ENCODE data around the gene CREBRF.
"Not testable (repeated sequence)": the region's sequence is repeated elsewhere in the genome, so short reads cannot be mapped to it uniquely, and the experiment has no call there.

The CREBRF gene

DNA sequence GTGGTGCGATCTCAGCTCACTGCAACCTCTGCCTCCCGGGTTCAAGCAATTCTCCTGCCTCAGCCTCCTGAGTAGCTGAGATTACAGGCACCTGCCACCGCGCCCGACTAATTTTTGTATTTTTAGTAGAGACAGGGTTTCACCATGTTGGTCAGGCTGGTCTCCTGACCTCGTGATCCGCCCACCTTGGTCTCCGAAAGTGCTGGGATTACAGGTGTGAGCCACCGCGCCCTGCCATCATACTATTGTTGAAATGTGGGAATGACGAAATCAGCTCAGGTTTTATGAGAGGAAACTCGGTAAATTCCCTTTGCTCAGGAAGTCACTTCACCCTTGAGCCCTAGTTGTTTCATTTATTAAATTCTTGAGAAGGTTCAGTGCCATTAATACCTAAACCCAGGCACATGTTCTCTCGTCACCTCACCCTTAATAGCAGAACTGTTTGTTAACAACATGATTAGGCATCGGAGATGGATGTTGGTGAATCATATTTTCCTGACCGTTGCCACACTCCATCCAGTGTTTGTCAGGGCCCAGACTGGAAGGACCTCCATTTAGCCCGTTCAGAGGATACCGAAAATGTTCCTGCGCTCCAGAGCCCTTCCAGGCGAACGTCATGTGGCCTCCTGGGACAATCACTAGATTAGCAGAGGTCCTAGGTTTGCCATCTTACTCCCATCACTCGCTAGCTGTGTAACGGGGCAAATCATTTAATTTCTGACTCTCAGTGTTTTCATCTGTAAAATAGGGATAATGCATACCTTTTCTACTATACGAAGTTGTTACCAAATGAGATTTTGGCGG is 20.0 kb upstream of the CREBRF start:
- DNase-seq (ENCODE audit: low spot score), result no peak

DNA sequence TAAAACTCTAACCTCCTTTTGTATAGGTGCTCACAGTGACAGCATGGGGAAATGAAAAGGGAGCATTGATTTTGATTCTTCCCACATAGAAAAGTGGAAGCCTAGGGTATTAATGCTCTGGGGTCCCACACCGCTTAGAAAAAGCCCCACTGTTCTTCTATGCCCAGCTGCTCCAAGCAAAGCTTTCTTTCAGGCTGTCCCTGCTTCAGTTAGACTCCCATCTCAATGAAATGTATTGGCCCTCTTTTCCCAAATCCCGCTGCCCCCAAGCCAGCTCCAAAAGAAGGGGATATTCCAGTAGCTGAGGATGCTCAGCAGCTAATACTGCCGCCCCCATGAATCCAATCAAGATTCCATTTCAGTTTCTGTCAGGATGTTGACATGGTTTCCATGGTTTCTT is 17.0 kb upstream of the CREBRF start:
- no peak for DNase-seq (ENCODE audit: low spot score)

DNA sequence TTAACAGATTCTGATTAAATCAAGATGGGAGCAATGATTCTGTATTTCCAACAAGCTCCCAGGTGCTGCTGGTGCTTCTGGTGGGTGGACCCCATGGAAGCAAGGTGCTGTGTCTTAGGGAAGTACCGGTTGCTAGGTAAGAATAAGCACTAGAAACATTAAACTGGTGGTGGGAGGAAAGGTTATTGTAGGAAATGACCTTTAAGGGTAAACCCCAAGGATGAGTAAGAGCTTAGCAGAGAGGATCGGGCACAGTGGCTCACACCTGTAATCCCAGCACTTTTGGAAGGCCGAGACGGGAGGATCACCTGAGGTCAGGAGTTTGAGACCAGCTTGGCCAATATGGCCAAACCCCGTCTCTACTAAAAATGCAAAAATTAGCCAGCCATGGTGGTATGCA is 16.2 kb upstream of the CREBRF start:
- DNase-seq (ENCODE audit: low spot score), result no peak

DNA sequence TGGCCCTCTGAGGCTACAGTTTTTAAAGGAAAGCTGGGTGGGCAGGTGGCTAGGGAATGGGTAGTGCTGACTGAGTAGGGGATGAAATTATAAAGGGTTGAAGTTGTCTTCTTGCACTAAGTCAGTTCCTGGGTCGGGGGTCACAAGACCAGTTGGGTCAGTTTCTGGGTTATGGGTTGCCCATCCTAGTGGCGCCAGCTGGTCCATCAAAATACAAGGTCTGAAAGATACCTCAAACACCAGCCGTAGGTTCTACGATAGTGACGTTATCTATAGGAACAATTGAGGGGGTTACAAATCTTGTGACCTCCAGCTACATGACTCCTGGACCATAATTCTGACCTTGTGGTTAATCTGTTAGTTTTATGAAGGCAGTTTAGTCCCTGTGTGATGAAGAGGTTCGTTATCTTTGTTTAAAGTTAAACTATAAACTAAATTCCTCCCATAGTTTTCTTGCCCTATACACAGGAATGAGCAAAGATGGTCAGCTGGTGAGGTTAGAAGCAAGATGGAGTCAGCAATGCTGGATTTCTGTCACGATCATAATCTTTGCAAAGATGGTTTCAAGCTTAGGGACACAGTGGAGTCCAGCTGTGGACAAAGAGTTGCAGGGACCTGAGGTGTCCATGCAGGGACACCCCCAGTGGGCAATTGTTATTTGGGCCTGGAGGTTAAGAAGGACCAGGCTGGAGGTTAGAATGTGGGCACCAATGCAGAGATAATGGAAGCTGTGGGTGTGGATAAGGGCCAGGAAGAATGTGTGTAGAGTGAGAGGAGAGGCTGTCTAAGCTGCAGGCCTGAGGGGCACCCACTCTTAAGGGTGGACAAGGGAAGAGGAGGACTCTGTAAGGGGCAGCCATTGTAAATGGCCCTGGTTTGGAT is 14.0 kb upstream of the CREBRF start:
- DNase-seq (ENCODE audit: low spot score), result no peak

DNA sequence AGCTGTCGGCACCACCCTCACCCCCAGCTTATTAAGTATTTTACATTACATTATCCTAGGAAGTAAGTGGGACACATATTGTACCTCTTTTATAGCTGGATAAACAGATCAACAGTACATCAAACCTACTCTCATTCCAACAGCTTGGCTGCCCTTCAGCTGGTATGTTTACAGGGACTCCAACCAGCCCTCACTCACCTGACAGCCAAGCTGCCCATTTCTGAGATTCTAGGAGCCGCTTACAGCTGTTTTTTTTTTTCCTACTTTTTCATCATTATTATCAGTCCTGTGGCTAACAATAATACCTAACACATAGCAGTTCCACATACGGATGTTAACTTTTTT is 13.4 kb upstream of the CREBRF start:
- DNase-seq (ENCODE audit: low spot score), result no peak

DNA sequence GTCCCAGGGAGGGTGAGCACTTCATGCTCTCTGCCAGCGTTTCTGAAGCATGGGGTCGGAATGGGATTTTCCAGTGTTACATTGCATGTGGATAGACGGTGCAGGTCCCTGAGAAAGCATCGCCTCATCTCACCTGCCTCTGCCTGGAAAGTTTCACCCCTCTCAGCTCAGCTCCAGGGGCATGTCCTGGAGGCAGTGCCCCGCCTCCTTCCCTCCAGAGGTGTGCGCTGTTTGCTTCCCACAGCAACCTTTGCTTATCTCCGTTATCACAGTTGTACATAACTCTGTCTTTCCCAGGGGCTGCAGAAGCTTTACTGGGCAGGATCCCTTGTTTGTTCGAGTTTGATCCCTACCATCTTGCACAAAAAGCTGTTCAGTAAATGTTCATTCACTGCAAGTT is 10.7 kb upstream of the CREBRF start:
- DNase-seq (ENCODE audit: low spot score), result no peak

DNA sequence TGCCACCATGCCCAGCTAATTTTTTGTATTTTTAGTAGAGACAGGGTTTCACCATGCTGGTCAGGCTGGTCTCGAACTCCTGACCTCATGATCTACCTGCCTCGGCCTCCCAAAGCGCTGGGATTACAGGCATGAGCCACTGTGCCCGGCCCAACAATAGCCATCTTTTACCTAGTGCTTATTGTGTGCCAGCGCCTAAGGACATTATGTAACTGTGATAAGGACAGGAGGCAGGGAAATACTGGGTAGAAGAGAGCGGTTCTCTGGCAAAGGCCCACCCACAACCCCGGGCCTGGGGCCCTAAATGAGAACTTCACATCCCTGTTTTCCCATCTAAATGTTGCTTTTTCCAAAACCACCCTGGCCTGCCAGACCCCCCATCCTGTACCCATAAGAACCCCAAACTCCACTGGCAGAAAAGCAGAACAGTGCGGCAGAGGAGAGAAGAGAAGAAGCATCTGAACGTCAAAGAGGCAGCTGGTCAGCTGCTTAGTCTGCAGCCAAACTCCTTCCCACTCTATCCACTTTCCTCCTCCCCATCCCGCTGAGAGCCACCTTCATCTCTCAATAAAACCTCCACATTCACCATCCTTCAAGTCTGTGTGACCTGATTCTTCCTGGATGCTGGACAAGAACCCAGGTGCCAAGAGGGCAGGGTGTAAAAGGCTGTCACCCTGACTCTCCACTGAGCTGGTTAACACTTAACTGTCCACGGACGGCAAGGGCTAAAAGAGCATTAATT is 8.9 kb upstream of the CREBRF start:
- not testable (repeated sequence) for DNase-seq (ENCODE audit: low spot score)

DNA sequence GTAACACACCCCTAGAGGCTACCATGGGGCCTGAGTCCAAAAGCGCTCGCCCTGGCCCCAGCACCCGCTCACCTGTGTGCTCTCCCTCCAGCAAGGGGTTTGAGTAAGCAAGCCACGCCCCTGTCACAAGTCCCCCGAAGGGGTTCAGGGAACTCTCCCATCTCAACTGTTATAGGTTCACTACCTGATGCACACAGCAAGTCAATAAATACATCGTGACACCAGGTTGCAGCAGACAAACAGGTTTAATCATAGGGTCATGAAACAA is 8.4 kb upstream of the CREBRF start:
- DNase-seq (ENCODE audit: low spot score), result no peak

DNA sequence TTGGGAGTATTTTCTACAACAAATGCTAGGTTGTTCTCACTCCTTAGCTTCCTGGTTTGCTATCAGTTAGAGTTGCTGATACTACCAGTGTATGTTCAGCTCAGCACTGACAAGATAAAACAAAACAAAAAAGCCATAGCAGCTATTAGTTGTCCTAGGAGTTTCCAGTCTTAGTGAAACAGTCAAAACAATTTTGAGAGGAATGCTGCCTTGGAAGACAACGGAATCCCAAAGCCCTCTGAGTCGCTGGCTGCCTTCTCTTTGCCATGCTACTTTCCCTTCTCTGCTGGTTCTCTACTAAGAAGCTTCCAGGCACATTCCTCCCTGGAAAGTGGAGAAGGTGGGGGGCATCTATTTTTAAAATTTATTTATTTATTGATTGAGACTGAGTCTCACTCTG is 5.4 kb upstream of the CREBRF start:
- no peak for DNase-seq (ENCODE audit: low spot score)

DNA sequence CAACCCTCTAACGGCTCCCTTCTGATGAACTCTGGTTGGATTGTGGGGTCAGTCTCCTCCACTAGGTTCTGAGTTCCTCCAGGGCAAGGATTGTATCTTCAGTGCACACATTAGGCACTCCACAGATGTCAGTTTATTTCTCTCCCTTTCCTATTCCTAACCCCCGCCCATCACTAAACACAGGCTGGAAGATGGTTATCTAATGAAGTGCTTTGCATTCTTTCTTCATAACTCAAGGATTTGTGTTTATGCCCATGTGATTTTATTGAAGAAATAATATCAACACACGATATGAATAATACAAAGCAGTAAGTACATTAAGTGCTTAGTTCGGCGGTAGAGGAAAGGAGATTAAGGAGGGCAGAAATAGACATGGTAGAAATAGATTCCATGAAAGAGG is 4.4 kb upstream of the CREBRF start:
- no peak for DNase-seq (ENCODE audit: low spot score)

DNA sequence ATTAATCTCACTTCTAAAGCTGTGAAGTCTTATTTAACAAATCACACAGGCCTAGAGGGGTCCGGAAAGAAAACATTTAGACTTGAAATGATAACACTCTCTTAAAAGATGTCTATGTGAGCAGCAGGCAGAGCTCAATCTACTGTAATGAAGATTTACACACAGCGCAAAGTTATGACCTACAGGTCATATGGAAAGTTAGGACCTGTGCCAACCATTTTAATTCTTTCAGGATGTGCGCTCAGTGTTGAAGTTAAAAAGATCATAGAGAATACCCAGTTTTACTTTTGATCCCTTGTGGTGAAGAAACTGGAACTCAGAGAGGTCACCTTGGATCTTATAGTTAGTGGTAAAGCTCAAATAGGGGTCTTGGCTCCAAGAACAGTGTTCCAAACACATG is 3.1 kb upstream of the CREBRF start:
- no peak for DNase-seq (ENCODE audit: low spot score)

DNA sequence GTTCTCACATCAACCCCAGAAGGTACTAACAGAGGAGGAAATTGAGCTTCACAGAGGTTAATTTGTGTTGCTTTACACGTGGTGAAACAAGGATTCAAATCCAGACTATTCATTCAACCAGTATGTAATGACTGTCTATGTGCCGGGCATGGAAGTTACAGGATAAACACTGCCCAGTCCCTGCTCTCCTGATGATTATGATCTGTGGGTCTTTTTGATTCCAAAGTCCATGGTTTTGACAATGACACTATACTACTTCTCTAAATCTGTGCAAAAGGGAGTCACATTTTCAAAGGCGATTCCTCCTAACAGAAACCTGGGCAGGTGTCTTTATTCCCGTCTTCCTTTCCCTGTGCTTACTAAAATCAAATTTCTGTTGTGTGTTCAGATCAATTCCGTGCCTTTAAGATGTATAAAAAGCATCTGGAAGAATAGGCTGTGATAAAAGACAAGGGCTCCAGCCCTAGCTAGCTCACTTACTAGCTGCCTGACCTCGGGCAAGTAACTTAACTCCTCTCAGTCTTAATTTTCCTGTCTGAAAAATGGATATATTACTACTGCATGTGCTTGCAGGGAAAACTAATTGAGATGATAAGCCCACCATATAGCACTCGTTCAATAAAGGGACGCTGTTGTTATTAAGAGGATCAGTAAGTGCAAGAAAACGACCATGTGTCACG is 970 bp upstream of the CREBRF start:
- no peak for DNase-seq (ENCODE audit: low spot score)

DNA sequence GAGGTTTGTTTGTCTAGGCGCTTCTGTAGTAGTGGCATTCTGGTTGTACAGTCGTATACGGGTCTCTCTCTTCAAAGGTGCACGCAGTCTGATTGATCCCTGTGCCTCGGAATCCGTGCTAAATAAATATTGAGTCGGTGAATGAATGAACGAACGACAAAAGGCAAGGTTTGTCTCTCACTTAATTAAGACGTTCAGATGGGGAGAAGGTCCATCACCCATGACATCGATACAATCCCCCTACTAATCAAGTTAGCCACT is 500 bp upstream of the CREBRF start:
- no peak for DNase-seq (ENCODE audit: low spot score)

DNA sequence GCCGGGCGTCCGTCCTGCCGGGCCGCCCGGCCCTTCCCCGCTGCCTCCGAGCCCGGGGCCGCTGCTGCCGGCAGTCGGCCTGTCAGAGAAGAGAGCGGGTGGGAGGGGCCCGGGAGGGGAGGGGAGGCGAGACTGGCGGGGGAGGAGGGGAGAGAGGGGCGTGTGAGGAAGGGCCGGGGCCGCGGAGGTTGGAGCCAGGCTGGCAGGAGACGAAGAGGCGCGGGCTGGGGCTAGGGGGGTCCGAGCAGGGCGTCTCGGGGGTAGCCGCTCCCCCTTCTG is 570 bp downstream of the CREBRF start:
- DNase-seq (ENCODE audit: low spot score), result no peak

DNA sequence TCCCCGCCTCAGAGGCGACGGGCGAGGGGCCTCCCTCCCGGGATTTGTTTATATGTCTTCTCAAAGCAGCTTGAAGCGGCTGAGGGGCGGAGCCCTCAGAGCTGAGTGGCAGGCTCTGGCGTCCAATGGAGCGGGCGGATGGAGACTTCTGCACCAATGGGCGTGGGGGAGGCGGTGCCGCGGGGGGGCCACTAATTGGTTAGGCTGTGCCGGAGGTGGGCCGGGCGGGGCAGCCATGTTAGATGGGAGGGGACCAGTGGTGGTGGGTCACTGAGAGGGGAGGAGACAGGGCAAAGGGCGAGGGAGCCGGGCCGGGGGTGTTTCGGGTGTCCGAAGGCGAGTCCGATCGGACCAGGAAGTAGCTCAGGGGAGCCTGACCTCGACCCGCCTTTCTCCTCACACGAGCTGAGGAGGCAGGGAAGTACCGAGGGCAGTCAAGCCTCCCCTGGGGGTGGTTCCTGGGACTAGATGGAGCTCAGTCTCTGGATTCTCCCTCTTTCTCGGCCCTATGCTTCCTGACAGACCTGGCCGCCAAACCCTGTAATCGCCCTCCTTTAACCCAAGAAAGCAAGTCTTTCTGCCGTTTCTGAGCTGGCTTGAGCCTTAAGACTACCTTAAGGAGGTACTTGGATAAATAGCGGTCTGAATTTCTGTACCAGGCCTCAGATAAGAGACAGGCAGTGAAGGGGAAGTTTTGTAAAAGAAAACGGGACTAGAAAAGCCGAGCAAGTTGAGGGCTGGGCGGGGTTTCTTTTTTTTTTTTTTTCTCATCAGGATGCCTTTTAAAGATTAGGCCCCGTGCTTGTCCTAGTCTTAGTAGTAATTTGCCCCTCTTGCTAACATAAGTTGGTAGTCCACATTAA is 1.1 kb downstream of the CREBRF start:
- DNase-seq (ENCODE audit: low spot score), result peak; percentile 99

DNA sequence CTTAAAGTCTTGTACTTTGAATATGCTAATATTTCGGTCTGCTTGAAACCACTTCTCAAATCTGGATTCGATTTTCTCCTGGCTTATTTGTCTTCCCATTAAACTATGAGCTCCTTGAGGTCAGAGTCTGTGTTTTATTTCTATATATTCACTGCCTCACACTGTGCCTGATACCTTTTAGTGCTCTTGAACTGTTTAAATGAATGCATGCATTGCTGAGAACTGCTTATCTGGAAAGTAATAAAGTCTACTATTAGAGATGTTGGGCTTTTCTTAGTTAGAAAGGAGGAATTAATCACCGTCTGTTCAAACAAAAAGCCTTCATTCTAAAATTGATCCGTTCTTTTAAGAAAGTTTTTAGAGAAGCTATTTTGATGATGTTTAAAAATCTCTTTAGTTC is 6.0 kb downstream of the CREBRF start:
- no peak for DNase-seq (ENCODE audit: low spot score)

DNA sequence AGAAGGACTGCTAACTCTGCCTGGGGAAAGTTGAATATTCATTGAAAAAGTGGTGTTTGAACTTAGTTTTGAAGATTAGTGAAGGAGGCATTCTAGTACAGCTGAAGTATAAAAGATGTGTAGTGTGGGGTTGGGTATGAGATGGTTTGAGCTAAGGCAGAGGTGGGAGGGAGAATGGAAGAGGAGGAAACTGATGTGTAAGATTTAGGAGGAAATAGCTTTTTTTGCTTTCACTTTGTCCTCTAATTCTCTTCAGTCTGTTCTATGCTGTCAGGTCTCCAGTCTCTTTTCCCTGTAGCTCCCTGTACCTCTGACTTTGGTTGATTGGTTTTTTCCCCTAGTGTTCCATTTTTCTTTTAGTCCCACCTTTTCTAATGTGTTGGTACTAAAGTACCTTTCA is 9.0 kb downstream of the CREBRF start:
- no peak for DNase-seq (ENCODE audit: low spot score)

DNA sequence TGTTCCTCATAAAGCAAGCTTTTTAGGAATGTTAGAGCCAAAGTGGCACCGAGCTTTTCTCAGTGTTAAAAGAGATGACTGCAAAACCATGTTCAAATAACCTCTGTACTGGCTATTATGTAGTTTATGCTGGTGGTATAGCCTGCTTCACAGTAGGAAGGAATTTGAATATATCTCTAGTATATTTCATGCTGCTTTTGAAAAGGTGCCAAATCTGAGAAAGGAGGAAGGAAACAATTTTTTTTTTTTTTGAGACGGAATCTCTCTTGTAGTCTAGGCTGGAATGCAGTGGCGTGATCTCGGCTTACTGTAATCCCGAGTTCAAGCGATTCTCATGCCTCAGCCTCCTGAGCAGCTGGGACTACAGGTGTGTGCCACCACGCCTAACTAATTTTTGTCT is 13.5 kb downstream of the CREBRF start:
- DNase-seq (ENCODE audit: low spot score), result no peak

DNA sequence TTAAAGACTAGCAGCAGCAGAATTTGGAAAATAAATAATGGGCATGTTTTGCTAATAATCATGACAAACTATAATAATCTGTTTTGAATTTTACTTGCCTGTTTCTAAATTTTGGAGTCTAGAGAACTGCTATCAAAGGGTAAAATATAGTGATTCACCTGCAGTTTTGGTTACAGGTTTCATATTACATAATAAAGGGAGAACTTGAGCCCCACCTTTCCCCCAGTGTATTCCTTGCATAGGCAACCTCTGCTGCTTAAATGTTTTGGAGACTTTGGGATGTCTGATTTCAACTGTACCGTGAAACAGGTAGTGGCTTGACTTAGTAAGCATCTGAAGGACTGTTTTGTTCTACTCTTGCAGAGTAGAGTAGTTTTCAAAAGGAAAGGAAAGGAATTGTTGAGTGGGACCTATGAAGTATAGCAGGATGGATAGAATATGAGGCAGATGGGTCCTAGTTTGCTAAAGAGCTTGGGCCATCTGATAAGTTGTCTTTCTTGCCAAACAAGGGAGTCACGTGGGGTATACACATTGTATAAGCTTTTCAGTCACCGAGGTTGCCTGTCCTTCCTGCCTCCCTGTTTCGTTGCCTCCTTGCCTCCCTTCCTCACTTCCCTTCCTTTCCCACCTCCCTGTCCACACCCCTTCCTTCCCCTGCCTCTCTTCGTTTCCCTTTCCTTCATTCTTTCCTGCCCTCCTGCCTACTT is 19.1 kb downstream of the CREBRF start:
- DNase-seq (ENCODE audit: low spot score), result no peak

DNA sequence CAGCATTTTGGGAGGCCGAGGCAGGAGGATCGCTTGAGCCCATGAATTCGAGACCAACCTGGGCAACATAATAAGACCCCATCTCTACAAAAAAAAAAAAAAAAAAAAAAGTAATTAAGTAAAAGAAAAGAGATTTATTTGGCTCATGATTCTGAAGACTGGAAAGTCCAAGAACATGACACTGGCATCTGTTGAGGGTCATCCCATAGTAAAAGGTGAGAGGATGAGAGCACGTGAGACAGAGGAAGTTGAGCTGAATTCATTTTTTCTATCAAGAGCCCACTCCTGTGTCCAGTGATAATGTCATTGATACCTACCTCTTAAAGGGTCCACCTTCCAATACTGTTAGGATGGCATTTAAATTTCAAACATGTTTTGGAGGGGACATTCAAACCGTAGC is 19.8 kb downstream of the CREBRF start:
- no peak for DNase-seq (ENCODE audit: low spot score)

DNA sequence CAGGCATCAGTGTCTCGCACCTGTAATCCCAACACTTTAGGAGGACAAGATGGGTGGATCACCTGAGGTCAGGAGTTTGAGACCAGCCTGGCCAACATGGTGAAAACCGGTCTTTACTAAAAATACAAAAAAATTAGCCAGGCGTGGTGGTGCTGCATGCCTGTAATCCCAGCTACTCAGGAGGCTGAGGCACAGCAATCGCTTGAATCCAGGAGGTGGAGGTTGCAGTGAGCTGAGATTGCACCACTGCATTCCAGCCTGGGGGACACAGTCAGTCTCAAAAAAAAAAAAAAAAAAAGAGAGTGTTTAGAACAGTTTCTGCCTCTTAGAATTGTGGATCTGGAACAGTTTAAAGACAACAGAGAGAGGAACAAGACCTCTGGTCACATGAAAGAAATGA is 20.3 kb downstream of the CREBRF start:
- DNase-seq (ENCODE audit: low spot score), result not testable (repeated sequence)

DNA sequence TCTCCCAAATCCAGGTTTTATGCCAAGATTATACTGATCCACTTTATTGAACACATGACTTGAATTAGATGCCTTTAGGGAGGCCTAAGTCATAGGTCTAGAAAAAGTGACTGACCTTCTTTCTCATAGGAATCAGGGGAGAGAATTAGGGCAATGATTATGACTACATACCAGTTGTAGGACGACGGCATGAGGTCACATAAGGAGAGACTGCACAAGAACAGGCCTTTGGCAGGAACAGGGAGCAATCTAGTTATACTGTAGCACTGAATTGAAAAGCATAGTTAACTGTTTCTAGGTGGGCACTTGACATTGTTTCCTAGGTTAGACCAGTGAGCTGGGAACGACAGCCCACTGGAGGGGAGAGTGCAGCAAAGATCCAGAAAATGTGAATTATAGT is 22.7 kb downstream of the CREBRF start:
- DNase-seq (ENCODE audit: low spot score), result no peak

Data from ecto neural progenitor cell (in vitro differentiated cells).